NT2/D1 (cell line): Measurements from ENCODE around the gene DHX29.

ENCODE experiments used
- YY1 ChIP-seq: IDR thresholded peaks from 2 replicates; pipeline ENCODE4 v1.6.1; 2011; ENCODE audit not compliant: insufficient read length, insufficient read depth
- ZNF274 ChIP-seq: IDR thresholded peaks from 2 replicates; pipeline ENCODE4 v1.6.1; 2011; ENCODE audit warnings: mild to moderate bottlenecking, low read depth, low read length

GRCh38 chr5:55222092-55222984 is 85.2 kb downstream of the DHX29 start:
- no peak for TF ChIP-seq YY1
- TF ChIP-seq ZNF274, result no peak
